ENCODE measurements around the gene PFN2. TPM values are rescaled to one million over a fixed set of nuclear protein-coding genes. Genes with fewer than 3 reads are reported as not detected.

The PFN2 gene
- total and polyA plus RNA-seq, 2 donors (not counting 1 experiment from before 2014, with no cell fraction given) = 343 to 627 TPM

- Histone ChIP-seq H3K4me3 (replicated peaks in 1 of 4; ENCODE audit: control extremely low read depth in 1 of 4, insufficient read depth in 1 of 4, low read depth in 3 of 4, low read length in 4 of 4) (no peak overlapping the region), H3K9ac (ENCODE audit: insufficient read depth, low read length) (no peak overlapping the region), H3K4me2 (ENCODE audit: extremely low read depth, insufficient read depth, low read length) (no peak overlapping the region), H3K27me3 (ENCODE audit: control insufficient read depth, insufficient read depth, low read length) (no peaks in the 10 kb centered on the region), H3K79me2 (ENCODE audit: control insufficient read depth, insufficient read depth, low read length) (peaks cover 18% of the 10 kb centered on the region), H3K9me3 (ENCODE audit: control insufficient read depth, insufficient read depth, low read depth, low read length) (no peaks in the 10 kb centered on the region), H4K20me1 (ENCODE audit: control insufficient read depth, extremely low read depth, insufficient read depth, low read length) (no peaks in the 10 kb centered on the region), H3K27ac (ENCODE audit: insufficient read depth, low read length) (no peak overlapping the region), H2AFZ (ENCODE audit: low read length) (no peak overlapping the region), H3K36me3 (ENCODE audit: control insufficient read depth, insufficient read depth, low read length) (peaks cover 2% of the 10 kb centered on the region), H3K4me1 (ENCODE audit: control insufficient read depth, extremely low read depth, insufficient read depth, low read length) (no peaks in the 10 kb centered on the region)
- no peak for TF ChIP-seq EZH2 (IDR thresholded peaks at IDR 0.05; ENCODE audit: low read length, missing control alignments)
- TF ChIP-seq, protein P1, sequence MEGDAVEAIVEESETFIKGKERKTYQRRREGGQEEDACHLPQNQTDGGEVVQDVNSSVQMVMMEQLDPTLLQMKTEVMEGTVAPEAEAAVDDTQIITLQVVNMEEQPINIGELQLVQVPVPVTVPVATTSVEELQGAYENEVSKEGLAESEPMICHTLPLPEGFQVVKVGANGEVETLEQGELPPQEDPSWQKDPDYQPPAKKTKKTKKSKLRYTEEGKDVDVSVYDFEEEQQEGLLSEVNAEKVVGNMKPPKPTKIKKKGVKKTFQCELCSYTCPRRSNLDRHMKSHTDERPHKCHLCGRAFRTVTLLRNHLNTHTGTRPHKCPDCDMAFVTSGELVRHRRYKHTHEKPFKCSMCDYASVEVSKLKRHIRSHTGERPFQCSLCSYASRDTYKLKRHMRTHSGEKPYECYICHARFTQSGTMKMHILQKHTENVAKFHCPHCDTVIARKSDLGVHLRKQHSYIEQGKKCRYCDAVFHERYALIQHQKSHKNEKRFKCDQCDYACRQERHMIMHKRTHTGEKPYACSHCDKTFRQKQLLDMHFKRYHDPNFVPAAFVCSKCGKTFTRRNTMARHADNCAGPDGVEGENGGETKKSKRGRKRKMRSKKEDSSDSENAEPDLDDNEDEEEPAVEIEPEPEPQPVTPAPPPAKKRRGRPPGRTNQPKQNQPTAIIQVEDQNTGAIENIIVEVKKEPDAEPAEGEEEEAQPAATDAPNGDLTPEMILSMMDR (conservative IDR thresholded peaks at IDR 0.05 in 1 of 2, IDR thresholded peaks at IDR 0.05 in 1 of 2; ENCODE audit: low read depth in 1 of 2, low read length in 2 of 2) = no peak
- no peak for DNase-seq (ENCODE audit: low read depth in 2 of 2)
Observed at GRCh38 chr3:149955449-149955848, 15.2 kb downstream of the PFN2 start.

DNA sequence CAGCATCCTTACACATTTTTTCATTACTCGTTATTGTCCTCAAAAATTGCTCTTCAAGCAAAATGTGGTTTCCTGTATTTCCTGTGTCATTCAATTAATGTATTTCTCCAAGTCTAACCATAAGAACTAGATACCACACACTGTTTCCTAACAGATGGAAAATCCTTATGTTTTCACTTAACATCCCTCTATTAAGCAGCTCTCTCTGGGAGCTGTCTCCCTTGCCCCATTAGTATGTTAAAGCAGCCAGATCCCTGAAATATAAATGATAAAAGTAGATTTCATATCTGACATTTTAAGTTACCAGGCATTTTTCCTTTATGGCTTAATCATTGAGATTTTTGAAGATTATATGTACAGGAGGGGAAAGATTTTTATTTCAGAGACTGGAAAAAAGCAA lies 15.9 kb downstream of the PFN2 start:
- H3K79me2 ChIP-seq (ENCODE audit: control insufficient read depth, insufficient read depth, low read length) = peaks cover 18% of the 10 kb centered on the region
- TF ChIP-seq EZH2 (IDR thresholded peaks at IDR 0.05; ENCODE audit: low read length, missing control alignments) = no peak
- TF ChIP-seq, protein P1 (conservative IDR thresholded peaks at IDR 0.05 in 1 of 2, IDR thresholded peaks at IDR 0.05 in 1 of 2; ENCODE audit: low read depth in 1 of 2, low read length in 2 of 2) = no peak
- H3K4me3 ChIP-seq (replicated peaks in 1 of 4; ENCODE audit: control extremely low read depth in 1 of 4, insufficient read depth in 1 of 4, low read depth in 3 of 4, low read length in 4 of 4) = no peak overlapping the region
- peaks cover 2% of the 10 kb centered on the region for H3K36me3 ChIP-seq (ENCODE audit: control insufficient read depth, insufficient read depth, low read length)
- DNase-seq (ENCODE audit: low read depth in 2 of 2) = no peak
- H3K27ac ChIP-seq (ENCODE audit: insufficient read depth, low read length) = no peak overlapping the region
- H3K9me3 ChIP-seq (ENCODE audit: control insufficient read depth, insufficient read depth, low read depth, low read length) = no peaks in the 10 kb centered on the region
- no peaks in the 10 kb centered on the region for H3K27me3 ChIP-seq (ENCODE audit: control insufficient read depth, insufficient read depth, low read length)
- no peak overlapping the region for H3K4me2 ChIP-seq (ENCODE audit: extremely low read depth, insufficient read depth, low read length)
- no peak overlapping the region for H2AFZ ChIP-seq (ENCODE audit: low read length)
- H3K9ac ChIP-seq (ENCODE audit: insufficient read depth, low read length) = no peak overlapping the region
- no peaks in the 10 kb centered on the region for H3K4me1 ChIP-seq (ENCODE audit: control insufficient read depth, extremely low read depth, insufficient read depth, low read length)
- no peaks in the 10 kb centered on the region for H4K20me1 ChIP-seq (ENCODE audit: control insufficient read depth, extremely low read depth, insufficient read depth, low read length)

- Histone ChIP-seq H3K9me3 (ENCODE audit: control insufficient read depth, insufficient read depth, low read depth, low read length) (no peaks in the 10 kb centered on the region), H3K4me1 (ENCODE audit: control insufficient read depth, extremely low read depth, insufficient read depth, low read length) (no peaks in the 10 kb centered on the region), H4K20me1 (ENCODE audit: control insufficient read depth, extremely low read depth, insufficient read depth, low read length) (no peaks in the 10 kb centered on the region), H3K4me3 (replicated peaks in 1 of 4; ENCODE audit: control extremely low read depth in 1 of 4, insufficient read depth in 1 of 4, low read depth in 3 of 4, low read length in 4 of 4) (no peak overlapping the region), H3K27me3 (ENCODE audit: control insufficient read depth, insufficient read depth, low read length) (no peaks in the 10 kb centered on the region), H3K79me2 (ENCODE audit: control insufficient read depth, insufficient read depth, low read length) (no peaks in the 10 kb centered on the region), H2AFZ (ENCODE audit: low read length) (no peak overlapping the region), H3K4me2 (ENCODE audit: extremely low read depth, insufficient read depth, low read length) (no peak overlapping the region), H3K36me3 (ENCODE audit: control insufficient read depth, insufficient read depth, low read length) (no peaks in the 10 kb centered on the region), H3K27ac (ENCODE audit: insufficient read depth, low read length) (no peak overlapping the region), H3K9ac (ENCODE audit: insufficient read depth, low read length) (no peak overlapping the region)
- DNase-seq (ENCODE audit: low read depth in 2 of 2) = no peak
- TF ChIP-seq EZH2 (IDR thresholded peaks at IDR 0.05; ENCODE audit: low read length, missing control alignments) = no peak
- TF ChIP-seq, protein P1 (conservative IDR thresholded peaks at IDR 0.05 in 1 of 2, IDR thresholded peaks at IDR 0.05 in 1 of 2; ENCODE audit: low read depth in 1 of 2, low read length in 2 of 2) = no peak
Observed at GRCh38 chr3:149949181-149949580, 21.5 kb downstream of the PFN2 start.

All from fibroblast of lung (primary cell).